H1 (cell line): Measurements from ENCODE around the gene PLXNA4. TPM values are rescaled to one million over a fixed set of nuclear protein-coding genes. Genes with fewer than 3 reads are reported as not detected.

ENCODE experiments used
- CTCF ChIA-PET: fragments of 300-600 bp; sonication (Branson Sonifier 250); formaldehyde crosslinking; loops from one replicate; lab custom pipeline; 2021; ENCODE audit not compliant: partially characterized antibody; lab: Charles Lee
- POLR2A ChIA-PET: fragments of 300-600 bp; sonication (Branson Sonifier 250); formaldehyde crosslinking; loops from one replicate; lab custom pipeline; 2021; ENCODE audit warnings: inconsistent platforms; ENCODE audit not compliant: partially characterized antibody; lab: Charles Lee
- DNase-seq, 2 experiments: peaks; one replicate each; pipeline versions ENCODE4 v3.0.0 to v3.0.0-alpha.2; 2010 to 2022; ENCODE audit warnings: low spot score in 2 of 2, low read depth in 1 of 2, mixed read lengths in 1 of 2
- FAIRE-seq: peaks from 2 replicates; lab custom pipeline; 2011; peaks lifted over from hg19 to GRCh38; lab: Jason Lieb, UNC
- H2AFZ ChIP-seq: 2 replicates; pipeline ENCODE4 v1.8.1; 2012; ENCODE audit warnings: low read length, inconsistent platforms
- H2AK5ac ChIP-seq: 2 replicates; pipeline ENCODE4 v1.6.1; 2013; ENCODE audit warnings: low read depth, low read length
- H2BK120ac ChIP-seq: replicated peaks from 2 replicates; pipeline ENCODE3; 2013; ENCODE audit warnings: low read depth, low read length, inconsistent platforms
- H2BK12ac ChIP-seq: 2 replicates; pipeline ENCODE4 v1.6.1; 2013; ENCODE audit warnings: low read depth, low read length
- H2BK15ac ChIP-seq: 2 replicates; pipeline ENCODE4 v1.6.1; 2013; ENCODE audit warnings: low read length
- H2BK20ac ChIP-seq: 2 replicates; pipeline ENCODE4 v1.6.1; 2013; ENCODE audit warnings: low read length
- H2BK5ac ChIP-seq: 2 replicates; pipeline ENCODE4 v1.6.1; 2013; ENCODE audit warnings: low read depth, low read length
- H3K14ac ChIP-seq: 2 replicates; pipeline ENCODE4 v1.6.1; 2013; ENCODE audit warnings: inconsistent platforms; ENCODE audit not compliant: insufficient read length
- H3K18ac ChIP-seq: 2 replicates; pipeline ENCODE4 v1.6.1; 2013; ENCODE audit warnings: low read length; ENCODE audit errors: extremely low read depth
- H3K23ac ChIP-seq: 2 replicates; pipeline ENCODE4 v1.6.1; 2013; ENCODE audit warnings: inconsistent platforms; ENCODE audit not compliant: insufficient read length
- H3K23me2 ChIP-seq: 2 replicates; pipeline ENCODE4 v1.6.1; 2013; ENCODE audit warnings: low read depth, low read length
- H3K27ac ChIP-seq: 2 replicates; pipeline ENCODE4 v1.6.1; 2011; ENCODE audit warnings: low read depth, low read length, inconsistent platforms
- H3K27me3 ChIP-seq, 4 experiments: replicated peaks in 1 of 4; 1 replicate in 1 of 4; 2 replicates in 3 of 4; pipeline versions ENCODE4 v1.6.1 to v1.8.1; 2011 to 2013; ENCODE audit warnings: low read length in 3 of 4, mild to moderate bottlenecking in 3 of 4, inconsistent platforms in 2 of 4, mixed read lengths in 2 of 4, moderate library complexity in 1 of 4; ENCODE audit not compliant: control insufficient read depth in 3 of 4, insufficient read depth in 3 of 4; ENCODE audit errors: extremely low read depth in 1 of 4
- H3K36me3 ChIP-seq, 4 experiments: 2 replicates each; pipeline versions ENCODE4 v1.6.1 to v1.8.1; 2011 to 2013; ENCODE audit warnings: mild to moderate bottlenecking in 4 of 4, low read length in 3 of 4, moderate library complexity in 2 of 4, control low read depth in 1 of 4, inconsistent platforms in 1 of 4; ENCODE audit not compliant: insufficient read depth in 4 of 4, control insufficient read depth in 2 of 4
- H3K4ac ChIP-seq: replicated peaks from 2 replicates; pipeline ENCODE3; 2013; ENCODE audit warnings: low read length, low read depth, mixed read lengths, inconsistent platforms; ENCODE audit not compliant: insufficient read length
- H3K4me1 ChIP-seq, 4 experiments: replicated peaks in 1 of 4; 1 replicate in 1 of 4; 2 replicates in 3 of 4; pipeline versions ENCODE4 v1.6.1 to v1.8.1; 2011 to 2013; ENCODE audit warnings: low read length in 3 of 4, inconsistent platforms in 2 of 4, mixed read lengths in 1 of 4; ENCODE audit not compliant: insufficient read depth in 4 of 4, control insufficient read depth in 3 of 4
- H3K4me2 ChIP-seq, 2 experiments: 2 replicates each; pipeline versions ENCODE4 v1.6.1 to v1.8.1; 2011 to 2013; ENCODE audit warnings: low read depth in 2 of 2, low read length in 2 of 2, control low read depth in 1 of 2, inconsistent platforms in 1 of 2, mild to moderate bottlenecking in 1 of 2; ENCODE audit not compliant: insufficient read depth in 1 of 2
- H3K4me3 ChIP-seq, 4 experiments: fragments of 200-600, 300-600 bp in 1 of 4; sonication (generic), shearing (Covaris generic), sonication (Bioruptor Twin) in 1 of 4; 2 replicates each; pipeline versions ENCODE4 v1.5.1 to v1.8.1; 2011 to 2016; ENCODE audit warnings: low read length in 4 of 4, low read depth in 3 of 4, control low read depth in 2 of 4, inconsistent platforms in 2 of 4, mild to moderate bottlenecking in 2 of 4, mixed read lengths in 1 of 4, moderate library complexity in 1 of 4; ENCODE audit not compliant: insufficient read depth in 2 of 4; ENCODE audit errors: extremely low read depth in 1 of 4
- H3K56ac ChIP-seq: replicated peaks from 2 replicates; pipeline ENCODE3; 2013; ENCODE audit warnings: low read depth, mild to moderate bottlenecking, mixed read lengths, low read length, inconsistent platforms; ENCODE audit not compliant: insufficient read length
- H3K79me1 ChIP-seq: 2 replicates; pipeline ENCODE4 v1.6.1; 2013; ENCODE audit warnings: low read depth, low read length, control low read depth
- H3K79me2 ChIP-seq, 2 experiments: 2 replicates each; pipeline versions ENCODE4 v1.6.1 to v1.8.1; 2012 to 2013; ENCODE audit warnings: low read length in 2 of 2, mild to moderate bottlenecking in 2 of 2, inconsistent platforms in 1 of 2; ENCODE audit not compliant: insufficient read depth in 2 of 2, control insufficient read depth in 1 of 2
- H3K9ac ChIP-seq, 4 experiments: replicated peaks in 1 of 4; 1 replicate in 1 of 4; 2 replicates in 3 of 4; pipeline versions ENCODE4 v1.6.1 to v1.8.1; 2011 to 2013; ENCODE audit warnings: low read depth in 3 of 4, low read length in 3 of 4, control low read depth in 2 of 4, mild to moderate bottlenecking in 2 of 4, moderate library complexity in 2 of 4, inconsistent platforms in 1 of 4; ENCODE audit errors: extremely low read depth in 1 of 4
- H3K9me3 ChIP-seq, 2 experiments: 2 replicates each; pipeline versions ENCODE4 v1.6.1 to v1.8.1; 2012 to 2013; ENCODE audit warnings: mild to moderate bottlenecking in 2 of 2, moderate library complexity in 2 of 2, control low read depth in 1 of 2, inconsistent platforms in 1 of 2, low read depth in 1 of 2, low read length in 1 of 2, mixed read lengths in 1 of 2; ENCODE audit not compliant: insufficient read depth in 2 of 2
- H4K20me1 ChIP-seq, 2 experiments: replicated peaks in 1 of 2; 2 replicates each; pipeline versions ENCODE3 to v1.8.1; 2011 to 2013; ENCODE audit warnings: inconsistent platforms in 2 of 2, low read length in 2 of 2, mild to moderate bottlenecking in 1 of 2; ENCODE audit not compliant: insufficient read depth in 2 of 2, control insufficient read depth in 1 of 2
- H4K5ac ChIP-seq: 2 replicates; pipeline ENCODE4 v1.6.1; 2013; ENCODE audit warnings: low read length, low read depth, mixed read lengths, inconsistent platforms; ENCODE audit not compliant: insufficient read length
- H4K8ac ChIP-seq: 2 replicates; pipeline ENCODE4 v1.8.0; 2013; ENCODE audit warnings: mild to moderate bottlenecking, moderate library complexity, low read length, inconsistent platforms; ENCODE audit not compliant: insufficient read depth; ENCODE audit errors: extremely low read depth
- H4K91ac ChIP-seq: replicated peaks from 2 replicates; pipeline ENCODE3; 2013; ENCODE audit warnings: low read length, mixed read lengths, inconsistent platforms; ENCODE audit not compliant: insufficient read length
- SUZ12 ChIP-seq: fragments of 200-600 bp; sonication (generic); IDR thresholded peaks from 2 replicates; pipeline ENCODE4 v1.6.1; 2012; ENCODE audit warnings: mild to moderate bottlenecking, inconsistent platforms, low read length, moderate library complexity, mixed read lengths
- WGBS, 2 experiments: shearing (Covaris generic) in 1 of 2; methylation state at CpG; one replicate each; pipeline versions ENCODE4 v1.1.6 to v1.1.7; 2013 to 2015; ENCODE audit warnings: low lambda C conversion rate in 2 of 2, mixed read lengths in 2 of 2, inconsistent platforms in 1 of 2, low coverage in 1 of 2, missing lambda C conversion rate in 1 of 2; ENCODE audit not compliant: insufficient replicate concordance in 2 of 2, insufficient coverage in 1 of 2, insufficient read length in 1 of 2; ENCODE audit errors: extremely low coverage in 1 of 2, missing lambda C conversion rate in 1 of 2; 5-methylcytosine and 5-hydroxymethylcytosine counted together
- polyA plus RNA-seq, 7 experiments: library from polyadenylated mRNA; depleted of rRNA in 3 of 7; stranded (reverse) in 5 of 7; unstranded in 2 of 7; fragments of >200 nt in 5 of 7; fragments of 200-250 nt in 2 of 7; gene quantifications; 1 replicate in 5 of 7; 2 replicates in 1 of 7; 4 replicates in 1 of 7; pipeline versions ENCODE4 v1.2.1 to v1.2.3, GENCODE V29; 2011 to 2013; ENCODE audit warnings: missing spikeins in 2 of 7, mixed read lengths in 2 of 7
- total RNA-seq: library from RNA; stranded (reverse); fragmentation: NEBNext Ultra II Directional; extraction: Animal tissue kit (Norgen Biotek cat#: 25700); gene quantifications from 2 replicates; pipeline ENCODE4 v1.2.1, GENCODE V29; 2021

PLXNA4 gene
- total and polyA plus RNA-seq, 2 of the 8 experiments (the other 6 are each of a cell fraction or from before 2014, with no cell fraction given) = 0.76 to 0.79 TPM

GRCh38 chr7:132485136-132485535 is 91.1 kb downstream of the PLXNA4 start:
- Histone ChIP-seq H4K5ac (no peak overlapping the region), H3K14ac (no peak overlapping the region), H3K4me2 (no peak overlapping the region), H2BK12ac (no peak overlapping the region), H2AFZ (no peak overlapping the region), H3K4me1 (peaks cover 0 to 5% (median 0%) of the 10 kb centered on the region in 4 experiments; a peak in 3 of 7 replicates), H2BK20ac (no peak overlapping the region), H3K79me2 (no peaks in the 10 kb centered on the region), H3K79me1 (no peaks in the 10 kb centered on the region), H2BK15ac (no peak overlapping the region), H2AK5ac (no peak overlapping the region), H2BK5ac (no peak overlapping the region), H3K9ac (no peak overlapping the region), H3K23me2 (no peaks in the 10 kb centered on the region), H3K4me3 (no peak overlapping the region), H3K36me3 (no peaks in the 10 kb centered on the region), H3K56ac (no peak overlapping the region), H3K27ac (no peak overlapping the region), H4K20me1 (peaks cover 0 to 2% of the 10 kb centered on the region in 2 experiments), H3K23ac (no peak overlapping the region), H3K4ac (no peak overlapping the region), H3K18ac (no peak overlapping the region), H4K91ac (no peak overlapping the region), H4K8ac (no peak overlapping the region), H2BK120ac (no peak overlapping the region), H3K9me3 (no peaks in the 10 kb centered on the region), H3K27me3 (no peaks in the 10 kb centered on the region; a peak in 2 of 7 replicates)
- no peak for FAIRE-seq
- TF ChIP-seq SUZ12 = no peak
- POLR2A ChIA-PET = no interaction called here
- 88% methylated on average over 6 of the region's 6 CpGs; no CpG with 5 or more reads in 1 of the 2 experiments for WGBS, 2 experiments
- no peak for DNase-seq
- CTCF ChIA-PET = interaction anchor here (1.5 to 1.7 kb wide), 2 partner anchors 22 to 167 kb away, joined by 3 to 5 read pairs; no protein-coding TSS in a partner anchor
